ENCODE results near the gene WNT3.
"Not testable (repeated sequence)": the region's sequence is repeated elsewhere in the genome, so short reads cannot be mapped to it uniquely, and the experiment has no call there.

- TF ChIP-seq YY1 (IDR thresholded peaks at IDR 0.05; ENCODE audit: insufficient read depth, insufficient read length); SUZ12 (IDR thresholded peaks at IDR 0.05; ENCODE audit: extremely low read depth, insufficient read depth, insufficient read length); ZNF274 (IDR thresholded peaks at IDR 0.05; ENCODE audit: low read depth, low read length): not testable (repeated sequence)
Measured at GRCh38 chr17:46768896-46769295, 49.6 kb downstream of the WNT3 start.
